GM23338 (cell line): Measurements from ENCODE around the gene ZNF143.

Experiments
- CREB1 ChIP-seq: fragments of 250-450 bp; sonication (Bioruptor Pico); IDR thresholded peaks from 2 replicates; pipeline ENCODE4 v1.5.0; 2020; ENCODE audit warnings: low read depth, mild to moderate bottlenecking, moderate library complexity
- CTCF ChIP-seq, 2 experiments: fragments of 200-600 bp in 1 of 2; sonication (generic) in 1 of 2; conservative IDR thresholded peaks; 2 replicates each; pipeline versions ENCODE4 v1.5.1 to v1.6.1; 2016 to 2017; ENCODE audit warnings: antibody characterized with exemption in 2 of 2, low read depth in 2 of 2, mild to moderate bottlenecking in 2 of 2, moderate library complexity in 1 of 2
- ETS1 ChIP-seq: IDR thresholded peaks from 2 replicates; pipeline ENCODE4 v1.6.1; 2016; ENCODE audit warnings: antibody characterized with exemption
- EZH2 ChIP-seq: fragments of 200-600 bp; sonication (generic); IDR thresholded peaks from one replicate; pipeline ENCODE4 v1.8.0; 2017; ENCODE audit warnings: antibody characterized with exemption, mild to moderate bottlenecking, low read depth; ENCODE audit not compliant: unreplicated experiment
- EZH2phosphoT487 ChIP-seq: fragments of 200-600 bp; sonication (generic); IDR thresholded peaks from one replicate; pipeline ENCODE4 v1.8.1; 2018; ENCODE audit warnings: antibody characterized with exemption; ENCODE audit not compliant: unreplicated experiment
- JUNB ChIP-seq: IDR thresholded peaks from one replicate; pipeline ENCODE4 v1.6.1; 2016; ENCODE audit warnings: antibody characterized with exemption; ENCODE audit not compliant: unreplicated experiment
- NANOG ChIP-seq: IDR thresholded peaks from 2 replicates; pipeline ENCODE4 v1.6.1; 2016; ENCODE audit warnings: antibody characterized with exemption, borderline replicate concordance
- POLR2AphosphoS5 ChIP-seq: IDR thresholded peaks from 2 replicates; pipeline ENCODE4 v1.6.1; 2016; ENCODE audit warnings: antibody characterized with exemption, low read depth
- REST ChIP-seq: IDR thresholded peaks from one replicate; pipeline ENCODE4 v1.6.1; 2018; ENCODE audit warnings: antibody characterized with exemption; ENCODE audit not compliant: unreplicated experiment
- STAT1 ChIP-seq: IDR thresholded peaks from one replicate; pipeline ENCODE4 v1.6.1; 2016; ENCODE audit warnings: antibody characterized with exemption; ENCODE audit not compliant: unreplicated experiment
- ZNF331 ChIP-seq: fragments of 250-450 bp; sonication (Bioruptor Pico); IDR thresholded peaks from 2 replicates; pipeline ENCODE4 v1.5.0; 2020; ENCODE audit warnings: low read depth, mild to moderate bottlenecking, moderate library complexity
- ZNF462 ChIP-seq: fragments of 250-450 bp; sonication (Bioruptor Pico); IDR thresholded peaks from 2 replicates; pipeline ENCODE4 v1.5.0; 2020; ENCODE audit warnings: mild to moderate bottlenecking, moderate library complexity

- TF ChIP-seq JUNB = no peak
- TF ChIP-seq CTCF (conservative IDR thresholded peaks at IDR 0.05; ENCODE audit: low read depth in 2 of 2) = no peak
- TF ChIP-seq ZNF331 (CRISPR knock-in tag) = no peak
- TF ChIP-seq EZH2 = no peak
- TF ChIP-seq ETS1 = no peak
- no peak for TF ChIP-seq EZH2phosphoT487
- no peak for TF ChIP-seq CREB1 (CRISPR knock-in tag)
- no peak for TF ChIP-seq POLR2AphosphoS5
- TF ChIP-seq STAT1 = no peak
- TF ChIP-seq REST = no peak
- no peak for TF ChIP-seq NANOG
- no peak for TF ChIP-seq ZNF462 (CRISPR knock-in tag)
Observed at GRCh38 chr11:9462806-9463537, 2.2 kb downstream of the ZNF143 start.
